Naive B cell (primary cell): Measurements from ENCODE around the gene PRKAR2A. TPM values are rescaled to one million over a fixed set of nuclear protein-coding genes. Genes with fewer than 3 reads are reported as not detected.
"Not testable (repeated sequence)": the region's sequence is repeated elsewhere in the genome, so short reads cannot be mapped to it uniquely, and the experiment has no call there.

Experiments used
- ATAC-seq, 2 donors: fragments of 150-1000 bp; cut with Tn5 transposase; 2 replicates each; pipeline ENCODE4 v1.10.0; 2021; ENCODE audit warnings: low read depth in 2 of 2, mild to moderate bottlenecking in 2 of 2, moderate library complexity in 2 of 2
- DNase-seq: peaks from one replicate; pipeline ENCODE4 v3.0.0; 2022
- H3K27ac Mint-ChIP-seq, 6 donors: one replicate each; pipeline ENCODE4 v1.8.0; 2020 to 2022; ENCODE audit warnings: mild to moderate bottlenecking in 6 of 6, mixed read lengths in 6 of 6, moderate library complexity in 5 of 6, inconsistent platforms in 2 of 6
- H3K27me3 Mint-ChIP-seq, 3 donors: one replicate each; pipeline ENCODE4 v1.8.0; 2021 to 2022; ENCODE audit warnings: mixed read lengths in 3 of 3, mild to moderate bottlenecking in 1 of 3
- H3K36me3 Mint-ChIP-seq, 2 donors: one replicate each; pipeline ENCODE4 v1.8.0; 2020 to 2022; ENCODE audit warnings: mixed read lengths in 2 of 2, inconsistent platforms in 1 of 2, mild to moderate bottlenecking in 1 of 2
- H3K4me1 Mint-ChIP-seq, 3 donors: one replicate each; pipeline ENCODE4 v1.8.0; 2020 to 2022; ENCODE audit warnings: mixed read lengths in 3 of 3, inconsistent platforms in 1 of 3, mild to moderate bottlenecking in 1 of 3, moderate library complexity in 1 of 3
- H3K4me3 Mint-ChIP-seq, 8 donors: one replicate each; pipeline ENCODE4 v1.8.0; 2020 to 2022; ENCODE audit warnings: mild to moderate bottlenecking in 8 of 8, mixed read lengths in 8 of 8, moderate library complexity in 8 of 8, inconsistent platforms in 2 of 8
- H3K9me3 Mint-ChIP-seq, 7 donors: one replicate each; pipeline ENCODE4 v1.8.0; 2020 to 2022; ENCODE audit warnings: mixed read lengths in 7 of 7, mild to moderate bottlenecking in 5 of 7, inconsistent platforms in 2 of 7, moderate library complexity in 1 of 7
- polyA plus RNA-seq, 6 donors: library from polyadenylated mRNA; unstranded; fragments of 300-500 nt; fragmentation: Illumina TruSeq; gene quantifications; one replicate each; pipeline ENCODE4 v1.2.3, GENCODE V29; 2021; ENCODE audit warnings: low read depth in 6 of 6

The PRKAR2A gene
- polyA plus RNA-seq, 6 donors from 2014 or later = 6.8 to 11.3 (median 9.2) TPM

DNA sequence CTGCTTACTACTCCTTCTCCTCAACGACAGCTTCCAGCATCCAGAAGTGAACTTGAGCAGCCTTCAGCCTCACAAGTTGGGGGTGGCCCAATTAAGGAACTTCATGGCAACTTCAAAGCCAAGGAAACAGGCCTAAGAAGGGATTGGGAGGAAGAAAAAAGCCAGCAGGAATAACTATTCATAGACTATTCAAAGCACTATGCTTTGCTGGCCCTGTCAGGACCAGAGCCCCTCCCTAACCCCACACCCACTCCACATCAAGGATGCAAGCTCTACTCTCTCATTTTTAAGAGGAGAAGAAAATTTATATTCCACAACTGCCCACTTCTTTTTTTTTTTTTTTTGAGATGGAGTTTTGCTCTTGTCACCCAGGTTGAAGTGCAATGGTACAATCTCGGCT lies 10.0 kb upstream of the PRKAR2A start:
- ATAC-seq = no peak
- H3K4me1 Mint-ChIP-seq = no peaks in the 10 kb centered on the region
- peaks cover 4 to 8% of the 10 kb centered on the region in 2 donors for H3K36me3 Mint-ChIP-seq
- H3K27ac Mint-ChIP-seq = peak overlapping the region in 3 of 6 donors; percentile 12 to 57 (median 56)
- no peaks in the 10 kb centered on the region for H3K27me3 Mint-ChIP-seq
- DNase-seq = no peak
- H3K9me3 Mint-ChIP-seq = no peaks in the 10 kb centered on the region
- no peak overlapping the region for H3K4me3 Mint-ChIP-seq

DNA sequence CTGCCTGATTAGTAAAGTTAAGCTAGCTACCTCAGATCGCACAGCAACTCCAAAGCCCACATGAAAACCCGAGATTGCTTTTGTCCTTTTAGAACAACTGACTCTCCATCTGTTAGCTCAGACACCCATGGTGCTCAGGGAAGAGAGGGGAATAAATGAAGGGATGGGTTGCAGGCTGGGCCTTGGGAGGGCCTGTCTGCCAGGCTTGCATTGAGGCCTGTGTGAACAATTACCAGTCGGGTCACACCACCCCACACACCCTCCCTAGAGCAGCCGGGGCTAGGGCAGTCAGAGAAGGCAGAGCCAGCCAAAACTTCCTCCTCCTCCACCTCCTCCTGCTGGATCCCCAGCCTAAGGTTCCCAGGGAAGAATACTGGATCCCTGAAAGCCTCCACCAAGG lies 8.8 kb upstream of the PRKAR2A start:
- Mint-ChIP-seq H3K9me3 (no peaks in the 10 kb centered on the region), H3K27ac (peak overlapping the region in 2 of 6 donors; percentile 22 to 76), H3K27me3 (no peaks in the 10 kb centered on the region)

DNA sequence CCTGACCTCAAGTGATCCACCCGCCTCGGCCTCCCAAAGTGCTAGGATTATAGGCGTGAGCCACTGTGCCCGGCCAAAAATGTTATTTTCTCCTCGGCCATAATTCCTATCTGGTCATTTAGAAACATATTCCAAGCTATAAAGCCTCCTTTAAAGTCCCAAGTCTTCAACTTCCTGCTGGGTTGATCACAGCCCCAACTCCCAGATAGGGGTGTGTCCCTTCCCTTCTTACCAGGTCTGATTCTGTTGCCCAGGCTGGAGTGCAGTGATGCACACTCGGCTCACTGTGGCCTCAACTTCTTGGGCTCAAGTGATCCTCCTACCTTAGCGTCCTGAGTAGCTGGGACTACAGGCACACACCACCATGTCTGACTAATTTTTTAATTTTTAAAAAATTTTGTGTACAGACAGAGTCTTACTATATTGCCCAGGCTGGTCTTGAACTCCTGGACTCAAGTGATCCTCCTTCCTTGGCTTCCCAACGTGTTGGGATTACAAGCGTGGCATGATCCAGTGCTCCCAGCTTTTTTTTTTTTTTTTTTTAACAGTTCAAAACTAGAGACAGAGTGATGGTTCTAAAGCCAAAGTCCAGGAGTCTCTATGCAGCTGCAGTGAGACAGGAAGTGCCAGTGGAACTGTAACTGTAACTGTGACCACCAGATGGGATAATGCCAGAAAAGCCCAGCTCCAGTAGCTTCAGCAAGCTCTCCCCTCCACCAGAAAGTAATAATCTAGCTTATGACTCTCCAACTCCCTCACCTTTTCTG lies 8.2 kb upstream of the PRKAR2A start:
- peak overlapping the region in 2 of 6 donors; percentile 22 to 76 for H3K27ac Mint-ChIP-seq

More for the DNA sequence above, 8.8 kb upstream of the PRKAR2A start:
- H3K36me3 Mint-ChIP-seq = peaks cover 4 to 8% of the 10 kb centered on the region in 2 donors
- H3K4me1 Mint-ChIP-seq = no peaks in the 10 kb centered on the region
- DNase-seq (no peak), ATAC-seq (no peak)
- H3K4me3 Mint-ChIP-seq = no peak overlapping the region

DNA sequence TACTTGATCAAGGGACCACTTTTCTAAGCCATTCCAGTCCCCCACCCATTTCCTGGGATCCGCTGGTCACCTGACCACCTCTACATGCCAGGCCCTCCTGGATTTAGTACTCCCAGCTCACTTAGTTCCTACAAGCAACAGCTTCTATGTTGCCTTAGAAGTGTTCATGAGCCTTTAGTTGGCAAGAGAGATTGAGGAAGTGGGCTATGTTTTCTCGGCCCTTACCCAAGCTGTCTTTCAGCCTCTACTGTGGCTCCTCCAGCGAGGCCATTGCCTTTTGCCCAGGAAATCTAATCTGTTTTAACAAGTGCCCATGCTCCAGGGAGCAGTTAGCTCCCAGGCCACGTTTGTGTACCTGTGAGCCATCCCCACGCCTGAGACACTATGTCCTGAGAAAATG lies 4.5 kb upstream of the PRKAR2A start:
- no peaks in the 10 kb centered on the region for H3K36me3 Mint-ChIP-seq
- H3K27me3 Mint-ChIP-seq = no peaks in the 10 kb centered on the region
- H3K27ac Mint-ChIP-seq = peak overlapping the region in 1 of 6 donors; percentile 30
- DNase-seq (no peak), ATAC-seq (no peak)
- peaks cover 7 to 10% (median 8%) of the 10 kb centered on the region in 3 donors for H3K4me1 Mint-ChIP-seq
- H3K9me3 Mint-ChIP-seq = no peaks in the 10 kb centered on the region
- no peak overlapping the region for H3K4me3 Mint-ChIP-seq

More for the DNA sequence above, 8.2 kb upstream of the PRKAR2A start:
- Mint-ChIP-seq H3K9me3 (no peaks in the 10 kb centered on the region), H3K4me1 (no peaks in the 10 kb centered on the region), H3K36me3 (peaks cover 4 to 8% of the 10 kb centered on the region in 2 donors), H3K4me3 (no peak overlapping the region), H3K27me3 (no peaks in the 10 kb centered on the region)
- no peak for ATAC-seq
- DNase-seq = no peak

DNA sequence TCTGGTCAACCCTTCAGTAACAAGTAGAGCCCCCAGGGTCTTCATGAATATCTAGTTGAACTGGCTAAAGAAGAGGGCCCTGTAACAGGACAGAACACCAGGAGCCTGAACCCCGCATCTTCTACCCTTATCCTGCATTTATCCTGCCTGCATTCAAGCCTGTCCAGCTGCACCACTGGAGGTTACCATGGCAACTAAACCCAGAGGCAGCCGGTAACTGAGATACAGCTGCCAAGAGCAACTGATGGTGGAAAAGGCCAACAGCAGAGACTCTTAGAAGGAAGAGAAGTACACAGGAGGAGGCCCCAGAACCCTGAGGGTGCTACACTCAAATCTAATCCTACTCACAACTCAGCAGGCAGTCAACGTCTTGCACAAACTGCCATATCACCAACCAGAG lies 3.7 kb upstream of the PRKAR2A start:
- Mint-ChIP-seq H3K4me3 (peak overlapping the region in 2 of 8 donors; percentile 25 to 62), H3K27ac (no peak overlapping the region), H3K36me3 (no peaks in the 10 kb centered on the region), H3K27me3 (no peaks in the 10 kb centered on the region), H3K4me1 (peaks cover 7 to 17% (median 14%) of the 10 kb centered on the region in 3 donors), H3K9me3 (no peaks in the 10 kb centered on the region)
- DNase-seq (no peak), ATAC-seq (no peak)

DNA sequence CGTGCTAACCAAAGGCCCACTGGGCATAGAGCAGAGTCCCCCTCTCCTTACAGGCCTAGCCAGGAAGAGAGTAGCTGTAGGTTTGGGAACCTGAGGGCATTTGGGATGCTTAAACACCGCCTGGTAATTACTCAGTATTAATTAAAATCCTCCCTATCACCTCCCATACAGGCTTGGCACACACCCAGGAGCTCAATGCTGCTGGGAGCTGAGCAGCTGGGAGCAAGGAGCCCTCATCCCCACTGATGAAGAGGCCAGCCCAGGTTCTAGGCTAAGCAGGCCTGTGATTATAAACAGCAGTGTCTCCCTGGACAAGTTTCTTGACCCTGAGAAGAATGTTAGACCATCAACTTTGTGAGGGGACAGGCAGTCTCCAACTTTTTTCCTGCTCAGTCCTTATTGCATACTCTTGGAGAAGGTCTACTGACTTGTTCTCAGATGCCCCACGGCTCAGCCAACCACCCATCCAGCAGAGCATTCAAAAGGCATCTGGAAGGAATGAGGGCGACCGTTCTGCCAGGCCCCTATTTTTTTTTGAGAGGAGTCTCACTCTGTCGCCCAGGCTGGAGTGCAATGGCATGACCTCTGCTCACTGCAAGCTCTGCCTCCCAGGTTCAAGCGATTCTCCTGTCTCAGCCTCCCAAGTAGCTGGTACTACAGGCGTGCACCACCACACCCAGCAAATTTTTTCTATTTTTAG lies 1.3 kb upstream of the PRKAR2A start:
- peak overlapping the region in 4 of 6 donors; percentile 26 to 98 (median 65) for H3K27ac Mint-ChIP-seq
- no peaks in the 10 kb centered on the region for H3K36me3 Mint-ChIP-seq
- H3K27me3 Mint-ChIP-seq = no peaks in the 10 kb centered on the region
- peak overlapping the region in 5 of 8 donors; percentile 70 to 95 (median 92) for H3K4me3 Mint-ChIP-seq
- H3K4me1 Mint-ChIP-seq = peaks cover 11 to 30% (median 23%) of the 10 kb centered on the region in 3 donors
- ATAC-seq (no peak), DNase-seq (no peak)
- no peaks in the 10 kb centered on the region for H3K9me3 Mint-ChIP-seq

DNA sequence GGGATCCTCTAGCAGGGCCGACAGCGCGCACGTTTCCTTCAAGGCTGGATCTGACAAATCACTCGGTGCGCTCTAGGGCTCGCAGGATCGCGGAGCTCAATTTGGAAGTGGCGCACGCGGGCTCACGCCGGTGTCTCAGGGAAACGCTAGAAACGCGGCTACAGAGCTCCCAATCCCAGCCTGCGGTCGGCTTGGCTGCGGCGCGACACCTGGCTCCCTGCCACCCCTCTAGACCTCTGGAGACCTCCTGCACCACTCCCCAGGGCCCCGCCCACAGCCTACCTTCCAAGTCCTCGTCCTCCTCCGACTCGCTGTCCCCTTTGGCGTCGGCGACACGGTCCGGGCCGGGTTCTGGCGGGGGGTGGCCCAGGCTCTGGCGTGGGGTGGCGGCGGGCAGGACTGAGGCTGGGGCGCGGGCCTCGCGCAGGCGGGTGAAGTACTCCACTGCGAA lies 596 bp downstream of the PRKAR2A start:
- no peaks in the 10 kb centered on the region for H3K36me3 Mint-ChIP-seq
- ATAC-seq = no peak

DNA sequence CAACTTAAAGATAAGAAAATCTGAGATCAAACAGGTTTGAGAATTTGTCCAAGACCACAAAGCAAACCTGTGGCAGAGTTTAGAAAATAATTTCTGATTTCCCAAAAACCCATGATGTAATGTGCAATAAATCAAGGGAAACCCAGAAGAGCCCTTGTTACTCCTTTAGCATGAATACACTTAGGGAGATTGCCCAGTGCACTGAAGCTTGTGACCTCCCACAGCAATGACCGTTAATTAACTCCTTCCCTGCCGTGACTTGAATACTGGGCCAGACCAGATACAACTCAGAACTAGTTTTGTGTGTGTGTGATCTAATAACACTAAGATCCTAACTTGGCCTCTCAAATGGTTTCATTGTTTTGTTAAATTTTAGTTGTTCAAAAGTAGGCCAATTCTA lies 2.5 kb downstream of the PRKAR2A start:
- no peak for DNase-seq
- Mint-ChIP-seq H3K4me1 (peaks cover 11 to 30% (median 24%) of the 10 kb centered on the region in 3 donors), H3K36me3 (no peaks in the 10 kb centered on the region), H3K4me3 (peak overlapping the region in 5 of 8 donors; percentile 16 to 92 (median 64)), H3K27ac (no peak overlapping the region), H3K27me3 (no peaks in the 10 kb centered on the region), H3K9me3 (no peaks in the 10 kb centered on the region)
- no peak for ATAC-seq

More for the DNA sequence above, 596 bp downstream of the PRKAR2A start:
- peak overlapping the region; percentile 58 to 94 (median 88) for H3K27ac Mint-ChIP-seq
- H3K4me3 Mint-ChIP-seq = peak overlapping the region; percentile 88 to 95 (median 92)
- no peaks in the 10 kb centered on the region for H3K9me3 Mint-ChIP-seq
- no peaks in the 10 kb centered on the region for H3K27me3 Mint-ChIP-seq
- DNase-seq = no peak
- peaks cover 11 to 30% (median 23%) of the 10 kb centered on the region in 3 donors for H3K4me1 Mint-ChIP-seq

DNA sequence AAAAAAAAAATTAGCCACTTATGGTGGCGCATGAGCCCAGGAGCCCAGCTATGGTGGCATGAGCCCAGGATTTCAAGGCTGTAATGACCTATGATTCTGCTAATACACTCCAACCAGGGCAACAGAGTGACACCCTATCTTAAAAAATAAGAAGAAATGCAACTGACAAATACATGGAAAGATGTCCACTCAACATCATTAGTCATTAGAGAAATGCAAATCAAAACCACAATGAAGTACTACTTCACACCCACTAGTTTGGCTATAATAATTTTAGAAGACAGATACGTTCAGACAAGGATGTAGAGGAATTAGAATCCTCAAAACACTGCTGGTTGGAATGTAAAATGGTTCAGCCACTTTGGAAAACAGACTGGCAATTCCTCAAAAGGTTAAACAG lies 10.5 kb downstream of the PRKAR2A start:
- ATAC-seq = no peak
- Mint-ChIP-seq H3K9me3 (no peaks in the 10 kb centered on the region), H3K4me3 (no peak overlapping the region), H3K36me3 (peaks cover 4 to 8% of the 10 kb centered on the region in 2 donors), H3K27me3 (no peaks in the 10 kb centered on the region), H3K4me1 (peaks cover 9 to 19% (median 9%) of the 10 kb centered on the region in 3 donors), H3K27ac (peak overlapping the region in 1 of 6 donors; percentile 49)
- no peak for DNase-seq

DNA sequence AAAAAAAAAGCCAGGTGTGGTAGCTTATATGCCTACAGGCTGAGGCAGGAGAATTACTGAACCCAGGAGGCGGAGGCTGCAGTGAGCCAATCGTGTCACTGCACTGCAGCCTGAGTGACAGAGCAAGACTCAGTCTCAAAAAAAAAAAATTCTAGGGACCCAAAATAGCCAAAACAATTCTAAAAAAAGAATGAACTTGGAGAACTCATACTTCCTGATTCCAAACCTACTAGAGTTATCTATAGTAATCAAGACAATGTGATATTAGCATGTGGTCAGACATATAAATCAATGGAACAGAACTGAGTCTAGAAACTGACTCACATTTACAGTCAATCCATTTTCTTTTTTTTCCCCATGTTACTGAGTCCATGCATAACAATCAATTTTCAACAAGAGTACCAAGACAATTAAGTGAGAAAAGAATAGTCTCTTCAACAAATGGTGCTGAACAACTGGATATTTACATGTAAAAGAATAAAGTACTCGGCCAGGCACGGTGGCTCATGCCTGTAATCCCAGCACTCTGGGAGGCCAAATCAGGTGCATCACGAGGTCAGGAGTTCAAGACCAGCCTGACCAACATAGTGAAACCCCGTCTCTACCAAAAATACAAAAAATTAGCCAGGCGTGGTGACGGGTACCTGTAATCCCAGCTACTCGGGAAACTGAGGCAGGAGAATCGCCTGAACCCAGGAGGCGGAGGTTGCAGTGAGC lies 11.9 kb downstream of the PRKAR2A start:
- Mint-ChIP-seq H3K9me3 (no peaks in the 10 kb centered on the region), H3K36me3 (peaks cover 4 to 8% of the 10 kb centered on the region in 2 donors), H3K27me3 (no peaks in the 10 kb centered on the region), H3K27ac (no peak overlapping the region), H3K4me1 (peaks cover 9 to 19% (median 9%) of the 10 kb centered on the region in 3 donors), H3K4me3 (no peak overlapping the region)
- ATAC-seq (no peak), DNase-seq (no peak)

DNA sequence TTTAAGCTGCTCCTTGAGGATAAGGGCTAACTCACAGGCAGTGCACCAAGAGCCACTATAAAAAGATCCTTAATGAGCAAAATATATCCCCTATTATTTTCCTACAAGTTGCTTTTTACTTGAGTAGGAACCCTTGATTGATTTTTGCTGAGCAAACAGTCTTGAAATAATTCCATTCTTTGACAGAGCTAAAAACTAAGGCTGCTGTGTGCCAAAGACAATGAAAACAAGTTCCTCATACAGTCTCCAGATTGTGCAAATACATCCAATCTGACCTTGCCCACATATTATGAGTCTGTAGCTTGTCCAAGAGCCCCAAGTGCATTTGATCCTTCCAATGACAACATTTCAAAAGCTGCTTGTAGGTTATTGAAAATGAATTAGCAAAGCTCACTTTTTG lies 15.0 kb downstream of the PRKAR2A start:
- peaks cover 0 to under 1% of the 10 kb centered on the region in 2 donors for H3K36me3 Mint-ChIP-seq
- H3K4me3 Mint-ChIP-seq = no peak overlapping the region
- H3K27ac Mint-ChIP-seq = no peak overlapping the region
- no peaks in the 10 kb centered on the region for H3K27me3 Mint-ChIP-seq
- ATAC-seq (no peak), DNase-seq (no peak)
- H3K9me3 Mint-ChIP-seq = no peaks in the 10 kb centered on the region
- H3K4me1 Mint-ChIP-seq = peaks cover 2 to 12% (median 5%) of the 10 kb centered on the region in 3 donors

DNA sequence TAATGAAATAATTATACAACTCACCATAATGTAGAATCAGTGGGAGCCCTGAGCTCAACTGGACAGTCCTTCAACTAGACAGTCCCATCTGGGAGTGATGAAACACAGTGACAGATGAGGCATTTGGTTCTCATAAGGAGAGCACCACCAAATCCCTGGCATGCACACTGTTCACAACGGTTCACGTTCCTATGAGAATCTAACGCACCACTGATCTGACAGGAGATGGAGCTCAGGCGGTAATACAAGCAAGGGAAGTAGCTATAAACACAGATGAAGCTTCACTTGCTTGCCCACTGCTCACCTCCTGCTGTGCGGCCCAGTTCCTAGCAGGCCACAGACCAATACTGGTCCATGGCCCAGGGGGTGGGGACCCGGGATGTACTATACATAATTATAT lies 17.0 kb downstream of the PRKAR2A start:
- no peaks in the 10 kb centered on the region for H3K27me3 Mint-ChIP-seq
- H3K27ac Mint-ChIP-seq = no peak overlapping the region
- no peak for DNase-seq
- ATAC-seq = no peak
- no peak overlapping the region for H3K4me3 Mint-ChIP-seq
- H3K9me3 Mint-ChIP-seq = no peaks in the 10 kb centered on the region
- no peaks in the 10 kb centered on the region for H3K36me3 Mint-ChIP-seq
- peaks cover 12 to 17% (median 14%) of the 10 kb centered on the region in 3 donors for H3K4me1 Mint-ChIP-seq

DNA sequence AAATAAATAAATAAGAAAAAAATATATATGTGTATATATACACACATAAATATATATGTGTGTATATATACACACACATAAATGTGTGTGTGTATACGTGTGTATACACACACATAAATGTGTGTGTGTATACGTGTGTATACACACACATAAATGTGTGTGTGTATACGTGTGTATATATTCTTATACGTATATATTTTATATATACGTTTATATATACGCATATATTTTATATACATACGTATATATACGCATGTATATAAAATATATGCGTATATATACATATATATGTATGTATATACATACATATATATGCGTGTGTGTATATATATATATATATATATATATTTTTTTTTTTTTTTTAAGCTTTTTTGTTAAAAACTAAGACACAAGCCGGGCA lies 18.1 kb downstream of the PRKAR2A start:
- H3K27ac Mint-ChIP-seq, H3K36me3 Mint-ChIP-seq, H3K4me3 Mint-ChIP-seq, H3K9me3 Mint-ChIP-seq, H3K27me3 Mint-ChIP-seq, ATAC-seq, DNase-seq: not testable (repeated sequence)
- peaks cover 9 to 16% (median 14%) of the 10 kb centered on the region in 3 donors for H3K4me1 Mint-ChIP-seq
